Central memory CD4-positive, alpha-beta T cell (primary cell): ENCODE measurements around the gene ATP5F1C.
"Not testable (repeated sequence)": the region's sequence is repeated elsewhere in the genome, so short reads cannot be mapped to it uniquely, and the experiment has no call there.

ENCODE experiments used
- DNase-seq: peaks from one replicate; pipeline ENCODE4 v3.0.0; 2022
- total RNA-seq, 3 experiments: gene quantifications; one replicate each; lab custom pipeline; 2026; lab: John Stamatoyannopoulos, UW

Gene ATP5F1C
- total RNA-seq: 44.6 to 170 (median 99.3) reads per million in 3 experiments

- DNase-seq: peak; percentile 96
Observed at GRCh38 chr10:7787857-7788638, at the start of gene ATP5F1C, which contains the start of gene KIN. TSS of gene ATP5F1C (plus strand) at chr10:7788177. CDS start at chr10:7788208, 31 bp downstream. TSS of gene KIN (minus strand) at chr10:7787993. CDS start at chr10:7787933, 60 bp downstream.

DNA sequence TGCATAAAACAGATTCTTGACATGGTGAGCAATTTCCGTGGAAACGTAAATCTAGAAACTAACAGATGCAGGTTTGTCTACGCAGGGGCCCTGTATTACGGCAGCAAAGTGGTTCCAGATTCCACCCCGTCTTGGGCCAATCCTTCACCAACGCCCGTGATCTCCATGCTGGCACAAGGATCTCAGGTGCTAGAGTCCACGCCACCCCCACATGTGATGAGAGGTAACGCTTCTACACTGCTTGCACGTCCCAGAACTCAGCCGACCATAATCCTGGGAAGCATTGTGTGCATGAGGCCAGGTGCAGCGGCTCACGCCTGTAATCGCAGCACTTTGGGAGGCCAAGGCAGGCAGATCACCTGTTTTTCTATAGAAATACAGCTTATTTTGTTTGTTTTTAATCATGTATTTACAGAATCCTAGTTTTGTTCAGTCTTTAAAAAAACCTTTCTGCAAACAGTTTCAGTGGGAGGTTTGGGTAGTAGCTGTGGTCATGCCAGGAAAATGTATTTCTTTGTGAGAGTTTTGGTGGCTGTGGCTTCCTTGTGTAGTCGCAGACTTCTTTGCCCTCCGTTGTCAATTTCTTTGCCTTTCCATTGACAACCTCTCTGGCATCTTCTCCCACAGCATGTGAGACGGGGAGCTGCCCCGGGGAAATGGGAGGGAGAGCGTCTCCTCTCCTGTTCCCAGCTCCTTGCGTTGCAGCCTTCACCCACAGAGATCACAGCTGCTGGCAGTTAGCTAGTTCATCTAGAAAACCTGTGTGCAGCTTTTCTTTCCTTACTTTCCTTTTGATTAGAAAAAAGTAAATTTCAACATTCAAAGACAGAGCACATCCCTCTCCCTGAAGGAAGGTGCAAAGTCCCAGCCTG is 49.2 kb upstream of the ATP5F1C start:
- no peak for DNase-seq

GRCh38 chr10:7744307-7744706 is 43.7 kb upstream of the ATP5F1C start:
- no peak for DNase-seq

DNA sequence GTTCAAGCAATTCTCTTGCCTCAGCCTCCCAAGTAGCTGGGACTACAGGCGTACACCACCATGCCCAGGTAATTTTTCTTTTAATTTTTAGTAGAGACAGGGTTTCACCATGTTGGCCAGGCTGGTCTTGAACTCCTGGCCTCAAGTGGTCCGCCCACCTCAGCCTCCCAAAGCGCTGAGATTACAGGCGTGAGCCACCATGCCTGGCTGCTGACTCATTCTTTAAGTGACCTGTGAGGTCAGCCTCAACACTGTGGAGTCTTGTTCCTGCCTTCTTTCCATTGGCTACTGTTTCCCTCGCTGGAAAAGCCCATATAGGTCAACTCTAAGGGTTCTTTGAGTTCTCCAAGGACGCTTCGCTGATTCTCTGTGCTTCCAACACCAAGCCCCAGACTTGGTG is 39.3 kb upstream of the ATP5F1C start:
- not testable (repeated sequence) for DNase-seq

DNA sequence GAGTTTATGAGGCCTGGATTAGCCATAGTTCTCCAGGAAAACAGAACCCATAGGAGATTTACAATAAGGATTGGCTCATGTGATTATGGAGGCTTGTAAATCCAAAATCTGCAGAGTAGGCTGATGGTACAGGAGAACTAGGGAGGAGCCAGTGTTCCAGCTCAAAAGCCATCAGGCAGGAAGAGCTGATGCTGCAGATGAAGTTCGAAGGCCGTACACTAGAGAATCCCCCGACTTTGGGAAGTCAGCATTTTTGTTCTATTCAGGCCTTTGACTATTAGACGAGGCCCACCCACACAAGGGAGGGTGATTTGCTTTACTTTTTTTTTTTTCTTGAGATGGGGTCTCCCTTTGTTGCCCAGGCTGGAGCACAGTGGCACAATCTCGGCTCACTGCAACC is 37.8 kb upstream of the ATP5F1C start:
- no peak for DNase-seq

DNA sequence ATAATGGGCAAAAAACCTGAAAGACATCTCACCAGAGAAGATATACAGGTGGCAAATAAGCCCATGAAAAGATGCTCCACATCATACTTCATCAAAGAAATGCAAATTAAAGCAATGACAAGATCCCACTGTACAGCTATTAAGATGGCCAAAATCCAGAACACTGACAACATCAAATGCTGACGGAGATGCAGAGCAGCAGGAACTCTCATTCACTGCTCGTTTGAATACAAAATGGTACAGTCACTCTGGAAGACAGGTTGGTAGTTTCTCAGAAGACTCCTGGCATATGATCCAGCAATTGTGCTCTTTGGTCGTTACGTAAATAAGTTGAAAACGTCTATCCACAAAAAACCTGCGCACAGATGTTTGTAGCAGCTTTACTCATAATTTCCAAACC is 35.7 kb upstream of the ATP5F1C start:
- no peak for DNase-seq

GRCh38 chr10:7755103-7755502 is 32.9 kb upstream of the ATP5F1C start:
- no peak for DNase-seq

GRCh38 chr10:7756360-7756992 is 31.5 kb upstream of the ATP5F1C start:
- no peak for DNase-seq

GRCh38 chr10:7763929-7764328 is 24.0 kb upstream of the ATP5F1C start:
- no peak for DNase-seq

DNA sequence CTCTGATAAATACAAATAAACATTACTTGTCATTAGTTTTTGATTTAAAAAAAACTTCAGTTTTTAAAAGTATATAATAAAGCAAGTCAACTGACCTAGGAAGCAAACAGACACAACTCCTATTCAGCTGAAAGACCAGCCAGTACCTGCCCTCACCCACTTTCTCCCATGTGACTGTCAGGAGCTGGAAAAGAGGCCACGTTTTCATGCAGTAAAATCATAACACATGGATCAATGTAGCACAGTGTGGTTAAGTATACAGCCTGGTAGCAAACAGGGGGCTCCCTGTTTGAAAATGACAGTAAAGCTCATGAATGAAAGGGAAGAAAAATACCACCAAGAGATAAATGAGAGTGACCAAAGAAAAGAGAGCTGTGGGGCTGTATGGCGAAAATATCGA is 21.7 kb upstream of the ATP5F1C start:
- no peak for DNase-seq

- no peak for DNase-seq
Observed at GRCh38 chr10:7767209-7767608, 20.8 kb upstream of the ATP5F1C start.

- DNase-seq: no peak
Observed at GRCh38 chr10:7768417-7768816, 19.6 kb upstream of the ATP5F1C start.

GRCh38 chr10:7773845-7774801 is 13.9 kb upstream of the ATP5F1C start:
- no peak for DNase-seq

DNA sequence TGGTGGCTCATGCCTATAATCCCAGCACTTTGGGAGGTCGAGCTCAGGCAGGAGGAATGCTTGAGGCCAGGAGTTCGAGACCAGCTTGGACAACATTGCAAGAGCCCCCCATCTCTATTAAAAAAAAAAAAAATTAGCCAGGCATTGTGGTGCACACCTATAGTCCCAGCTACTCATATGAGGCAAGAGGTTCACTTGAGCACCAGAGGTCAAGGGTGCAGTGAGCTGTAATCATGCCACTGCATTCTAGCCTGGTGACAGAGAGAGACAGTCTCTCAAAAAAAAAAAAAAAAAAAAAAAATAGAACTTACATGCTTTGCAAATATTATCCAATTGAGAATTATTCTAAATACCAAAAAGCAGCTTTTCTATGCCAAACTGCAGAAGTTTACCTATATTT is 11.2 kb upstream of the ATP5F1C start:
- no peak for DNase-seq

- not testable (repeated sequence) for DNase-seq
Observed at GRCh38 chr10:7782194-7782593, 5.8 kb upstream of the ATP5F1C start.

DNA sequence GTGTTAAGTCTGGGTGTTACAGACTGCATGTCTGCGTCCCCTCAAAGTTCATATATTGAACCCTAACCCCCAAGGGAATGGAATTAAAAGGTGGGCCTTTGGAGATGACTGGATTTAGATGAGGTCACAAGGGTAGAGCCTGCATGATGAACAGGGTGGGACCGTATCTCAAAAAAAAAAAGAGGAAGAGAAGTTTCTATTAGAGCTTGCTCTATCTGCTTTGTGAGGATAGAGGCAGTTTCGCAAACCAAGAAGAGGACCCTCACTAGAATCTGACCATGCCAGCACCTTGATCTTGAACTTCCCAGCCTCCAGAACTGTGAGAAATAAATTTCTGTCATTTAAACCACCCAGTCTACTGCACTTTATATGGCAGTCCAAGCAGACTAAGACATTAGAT is 1.5 kb upstream of the ATP5F1C start:
- DNase-seq: no peak

DNA sequence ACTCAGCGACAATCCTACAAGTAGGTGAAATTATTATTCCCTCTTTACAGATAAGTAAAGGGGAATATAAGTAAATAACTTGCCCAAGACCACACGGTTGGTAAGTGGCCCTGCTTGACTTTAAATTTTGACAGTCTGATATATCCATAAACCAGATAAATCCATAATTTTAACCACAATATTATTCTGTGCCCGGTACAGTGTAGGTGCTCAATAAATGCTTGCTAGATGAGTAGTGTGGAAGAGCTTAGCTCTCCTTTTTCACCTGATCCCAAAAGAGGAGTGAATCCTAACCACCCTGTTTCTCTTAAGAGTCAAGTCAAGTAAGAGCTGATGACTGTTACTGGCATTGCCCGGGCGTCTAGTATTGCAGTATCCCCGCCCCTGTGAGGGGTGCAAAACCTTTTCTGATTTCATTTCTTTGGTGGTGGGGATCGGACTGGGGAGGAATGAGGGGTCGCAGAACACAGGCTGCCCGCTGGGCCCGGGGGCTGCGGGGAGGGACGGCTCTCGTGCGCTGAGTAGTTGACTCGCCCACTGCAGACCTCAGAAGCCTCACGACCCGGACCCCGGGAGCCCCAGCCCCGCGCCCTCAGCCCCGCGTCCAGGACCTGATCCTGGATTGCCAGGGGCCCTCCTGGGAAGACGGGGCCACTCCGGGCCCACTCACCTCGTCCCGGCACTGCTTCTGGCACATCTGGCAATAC is 674 bp upstream of the ATP5F1C start:
- no peak for DNase-seq

- no peak for DNase-seq
Observed at GRCh38 chr10:7788639-7789286, 786 bp downstream of the ATP5F1C start.

DNA sequence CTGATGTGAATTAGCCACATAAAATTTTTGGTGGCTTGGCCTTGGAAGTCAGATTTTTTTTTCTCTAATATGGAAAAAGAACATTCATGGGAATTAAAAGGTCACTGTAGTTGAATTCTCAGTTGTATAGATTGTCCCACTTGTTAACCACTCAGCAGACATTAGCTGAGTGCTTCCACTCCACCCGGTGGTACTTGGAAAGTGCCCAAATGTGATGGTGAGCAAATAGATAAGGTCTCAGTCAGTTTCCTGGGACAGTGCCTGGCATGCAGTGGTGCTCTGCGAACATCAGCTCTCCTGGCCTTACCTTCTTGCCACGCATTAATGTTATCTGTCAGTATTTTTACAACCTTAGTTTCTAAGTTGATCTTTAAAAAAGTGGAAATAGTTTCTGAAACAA is 1.4 kb downstream of the ATP5F1C start:
- no peak for DNase-seq

- no peak for DNase-seq
Observed at GRCh38 chr10:7792541-7792940, 4.6 kb downstream of the ATP5F1C start.
